ENCODE measurements around the gene FRZB. TPM values are rescaled to one million over a fixed set of nuclear protein-coding genes. Genes with fewer than 3 reads are reported as not detected.

Gene FRZB
- total and polyA plus RNA-seq, 2 of the 13 experiments (the other 11 are each of a cell fraction or from before 2014, with no cell fraction given): 0.04 to 1.2 TPM

GRCh38 chr2:182868054-182868796 lies 1.8 kb upstream of the FRZB start (continued):
- TF ChIP-seq, protein P1, sequence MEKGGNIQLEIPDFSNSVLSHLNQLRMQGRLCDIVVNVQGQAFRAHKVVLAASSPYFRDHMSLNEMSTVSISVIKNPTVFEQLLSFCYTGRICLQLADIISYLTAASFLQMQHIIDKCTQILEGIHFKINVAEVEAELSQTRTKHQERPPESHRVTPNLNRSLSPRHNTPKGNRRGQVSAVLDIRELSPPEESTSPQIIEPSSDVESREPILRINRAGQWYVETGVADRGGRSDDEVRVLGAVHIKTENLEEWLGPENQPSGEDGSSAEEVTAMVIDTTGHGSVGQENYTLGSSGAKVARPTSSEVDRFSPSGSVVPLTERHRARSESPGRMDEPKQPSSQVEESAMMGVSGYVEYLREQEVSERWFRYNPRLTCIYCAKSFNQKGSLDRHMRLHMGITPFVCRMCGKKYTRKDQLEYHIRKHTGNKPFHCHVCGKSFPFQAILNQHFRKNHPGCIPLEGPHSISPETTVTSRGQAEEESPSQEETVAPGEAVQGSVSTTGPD (CRISPR knock-in tag; IDR thresholded peaks at IDR 0.05): no peak
- TF ChIP-seq, protein P2, sequence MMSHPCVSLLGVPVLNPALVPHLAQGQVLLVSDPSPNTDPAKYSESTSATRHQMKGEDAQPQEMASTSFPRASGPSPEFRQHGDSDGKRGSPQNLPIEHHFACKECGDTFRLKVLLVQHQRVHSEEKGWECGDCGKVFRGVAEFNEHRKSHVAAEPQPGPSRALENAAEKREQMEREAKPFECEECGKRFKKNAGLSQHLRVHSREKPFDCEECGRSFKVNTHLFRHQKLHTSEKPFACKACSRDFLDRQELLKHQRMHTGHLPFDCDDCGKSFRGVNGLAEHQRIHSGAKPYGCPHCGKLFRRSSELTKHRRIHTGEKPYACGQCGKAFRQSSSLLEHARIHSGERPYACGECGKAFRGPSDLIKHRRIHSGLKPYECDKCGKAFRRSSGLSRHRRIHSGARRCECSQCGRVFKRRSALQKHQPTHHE (CRISPR knock-in tag; IDR thresholded peaks at IDR 0.05; ENCODE audit: borderline replicate concordance): no peak
- TF ChIP-seq KDM1A (CRISPR knock-in tag; IDR thresholded peaks at IDR 0.05): no peak
- TF ChIP-seq NR0B2 (CRISPR knock-in tag; IDR thresholded peaks at IDR 0.05): no peak
- TF ChIP-seq, protein P3, sequence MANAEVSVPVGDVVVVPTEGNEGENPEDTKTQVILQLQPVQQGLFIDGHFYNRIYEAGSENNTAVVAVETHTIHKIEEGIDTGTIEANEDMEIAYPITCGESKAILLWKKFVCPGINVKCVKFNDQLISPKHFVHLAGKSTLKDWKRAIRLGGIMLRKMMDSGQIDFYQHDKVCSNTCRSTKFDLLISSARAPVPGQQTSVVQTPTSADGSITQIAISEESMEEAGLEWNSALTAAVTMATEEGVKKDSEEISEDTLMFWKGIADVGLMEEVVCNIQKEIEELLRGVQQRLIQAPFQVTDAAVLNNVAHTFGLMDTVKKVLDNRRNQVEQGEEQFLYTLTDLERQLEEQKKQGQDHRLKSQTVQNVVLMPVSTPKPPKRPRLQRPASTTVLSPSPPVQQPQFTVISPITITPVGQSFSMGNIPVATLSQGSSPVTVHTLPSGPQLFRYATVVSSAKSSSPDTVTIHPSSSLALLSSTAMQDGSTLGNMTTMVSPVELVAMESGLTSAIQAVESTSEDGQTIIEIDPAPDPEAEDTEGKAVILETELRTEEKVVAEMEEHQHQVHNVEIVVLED (CRISPR knock-in tag; IDR thresholded peaks at IDR 0.05; ENCODE audit: borderline replicate concordance): no peak
- TF ChIP-seq RFXAP (CRISPR knock-in tag; IDR thresholded peaks at IDR 0.05; ENCODE audit: borderline replicate concordance): no peak
- no peak for TF ChIP-seq ZNF83 (CRISPR knock-in tag; IDR thresholded peaks at IDR 0.05; ENCODE audit: borderline replicate concordance)
- no peak for TF ChIP-seq RXRA (CRISPR knock-in tag; IDR thresholded peaks at IDR 0.05)
- TF ChIP-seq KLF11 (CRISPR knock-in tag; IDR thresholded peaks at IDR 0.05): no peak
- no peak for TF ChIP-seq ZNF879 (CRISPR knock-in tag; IDR thresholded peaks at IDR 0.05)
- no peak for TF ChIP-seq IRF1 (CRISPR knock-in tag; IDR thresholded peaks at IDR 0.05; ENCODE audit: low read depth)
- TF ChIP-seq, protein P4, sequence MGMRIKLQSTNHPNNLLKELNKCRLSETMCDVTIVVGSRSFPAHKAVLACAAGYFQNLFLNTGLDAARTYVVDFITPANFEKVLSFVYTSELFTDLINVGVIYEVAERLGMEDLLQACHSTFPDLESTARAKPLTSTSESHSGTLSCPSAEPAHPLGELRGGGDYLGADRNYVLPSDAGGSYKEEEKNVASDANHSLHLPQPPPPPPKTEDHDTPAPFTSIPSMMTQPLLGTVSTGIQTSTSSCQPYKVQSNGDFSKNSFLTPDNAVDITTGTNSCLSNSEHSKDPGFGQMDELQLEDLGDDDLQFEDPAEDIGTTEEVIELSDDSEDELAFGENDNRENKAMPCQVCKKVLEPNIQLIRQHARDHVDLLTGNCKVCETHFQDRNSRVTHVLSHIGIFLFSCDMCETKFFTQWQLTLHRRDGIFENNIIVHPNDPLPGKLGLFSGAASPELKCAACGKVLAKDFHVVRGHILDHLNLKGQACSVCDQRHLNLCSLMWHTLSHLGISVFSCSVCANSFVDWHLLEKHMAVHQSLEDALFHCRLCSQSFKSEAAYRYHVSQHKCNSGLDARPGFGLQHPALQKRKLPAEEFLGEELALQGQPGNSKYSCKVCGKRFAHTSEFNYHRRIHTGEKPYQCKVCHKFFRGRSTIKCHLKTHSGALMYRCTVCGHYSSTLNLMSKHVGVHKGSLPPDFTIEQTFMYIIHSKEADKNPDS (CRISPR knock-in tag; IDR thresholded peaks at IDR 0.05): no peak
- TF ChIP-seq CBX2 (IDR thresholded peaks at IDR 0.05; ENCODE audit: low read depth, low read length): peak; percentile 49; the same call in 1 of the 2 replicates
- TF ChIP-seq CBX2 (CRISPR knock-in tag; IDR thresholded peaks at IDR 0.05; ENCODE audit: low read depth): no peak; the same call in 1 of the 2 replicates
- no peak for TF ChIP-seq ZNF761 (CRISPR knock-in tag; conservative IDR thresholded peaks at IDR 0.05)
- no peak for TF ChIP-seq MTERF4 (CRISPR knock-in tag; IDR thresholded peaks at IDR 0.05)
- TF ChIP-seq PLRG1 (conservative IDR thresholded peaks at IDR 0.05): no peak

Data from HepG2 (cell line).